PC-3 (cell line): ENCODE results near the gene PLCB4.

Source experiments
- EZH2 ChIP-seq: fragments of 300-600 bp; sonication (generic); IDR thresholded peaks from one replicate; pipeline ENCODE4 v1.6.1; 2017; ENCODE audit warnings: antibody characterized with exemption, mild to moderate bottlenecking, low read length; ENCODE audit not compliant: unreplicated experiment
- EZH2phosphoT487 ChIP-seq: fragments of 300-600 bp; sonication (generic); IDR thresholded peaks from 2 replicates; pipeline ENCODE4 v1.6.1; 2018; ENCODE audit warnings: mild to moderate bottlenecking, antibody characterized with exemption, low read length, borderline replicate concordance
- TF ChIP-seq, protein P1 (sequence below): fragments of 300-600 bp; sonication (generic); conservative IDR thresholded peaks from 2 replicates; pipeline ENCODE4 v1.5.1; 2017; ENCODE audit warnings: antibody characterized with exemption, low read depth, mild to moderate bottlenecking, low read length

DNA sequence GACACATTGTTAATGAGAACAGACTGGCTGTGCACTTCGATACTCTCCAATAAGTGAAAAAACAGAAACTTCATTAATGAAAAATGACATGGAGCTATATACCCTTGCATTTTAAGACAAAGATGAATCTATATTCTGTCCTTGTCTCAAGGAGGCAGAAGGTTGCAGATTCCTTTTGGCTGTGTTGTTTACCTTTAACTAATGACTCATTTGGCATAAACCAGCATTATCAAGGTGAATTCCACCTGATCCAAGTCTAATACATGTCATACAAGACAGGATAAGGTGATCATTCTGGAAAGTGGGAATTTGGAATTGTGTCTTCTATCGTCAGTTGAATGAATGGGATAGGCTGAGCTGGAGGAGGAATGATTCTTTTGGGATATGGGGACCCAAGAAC lies 192.9 kb downstream of the PLCB4 start:
- no peak for TF ChIP-seq EZH2
- TF ChIP-seq, protein P1, sequence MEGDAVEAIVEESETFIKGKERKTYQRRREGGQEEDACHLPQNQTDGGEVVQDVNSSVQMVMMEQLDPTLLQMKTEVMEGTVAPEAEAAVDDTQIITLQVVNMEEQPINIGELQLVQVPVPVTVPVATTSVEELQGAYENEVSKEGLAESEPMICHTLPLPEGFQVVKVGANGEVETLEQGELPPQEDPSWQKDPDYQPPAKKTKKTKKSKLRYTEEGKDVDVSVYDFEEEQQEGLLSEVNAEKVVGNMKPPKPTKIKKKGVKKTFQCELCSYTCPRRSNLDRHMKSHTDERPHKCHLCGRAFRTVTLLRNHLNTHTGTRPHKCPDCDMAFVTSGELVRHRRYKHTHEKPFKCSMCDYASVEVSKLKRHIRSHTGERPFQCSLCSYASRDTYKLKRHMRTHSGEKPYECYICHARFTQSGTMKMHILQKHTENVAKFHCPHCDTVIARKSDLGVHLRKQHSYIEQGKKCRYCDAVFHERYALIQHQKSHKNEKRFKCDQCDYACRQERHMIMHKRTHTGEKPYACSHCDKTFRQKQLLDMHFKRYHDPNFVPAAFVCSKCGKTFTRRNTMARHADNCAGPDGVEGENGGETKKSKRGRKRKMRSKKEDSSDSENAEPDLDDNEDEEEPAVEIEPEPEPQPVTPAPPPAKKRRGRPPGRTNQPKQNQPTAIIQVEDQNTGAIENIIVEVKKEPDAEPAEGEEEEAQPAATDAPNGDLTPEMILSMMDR, result no peak
- TF ChIP-seq EZH2phosphoT487, result no peak
